GM12891 (cell line): ENCODE results near the gene S100G.

ENCODE experiments used
- DNase-seq: peaks from one replicate; pipeline ENCODE4 v3.0.0; 2011; ENCODE audit warnings: low spot score; ENCODE audit not compliant: insufficient read length
- FAIRE-seq: peaks from 2 replicates; lab custom pipeline; 2011; peaks lifted over from hg19 to GRCh38; lab: Jason Lieb, UNC
- PAX5 ChIP-seq: IDR thresholded peaks from 2 replicates; pipeline ENCODE4 v1.6.1; 2011; ENCODE audit warnings: low read length, moderate library complexity, mild to moderate bottlenecking; ENCODE audit not compliant: insufficient read depth, severe bottlenecking
- POLR2A ChIP-seq: IDR thresholded peaks from 2 replicates; pipeline ENCODE4 v1.6.1; 2011; ENCODE audit warnings: low read depth, low read length, control low read depth
- POLR2AphosphoS5 ChIP-seq: IDR thresholded peaks from 2 replicates; pipeline ENCODE4 v1.6.1; 2011; ENCODE audit warnings: low read depth, low read length, control low read depth
- POU2F2 ChIP-seq: IDR thresholded peaks from 2 replicates; pipeline ENCODE4 v1.6.1; 2011; ENCODE audit warnings: low read depth, mild to moderate bottlenecking, control low read depth, low read length, moderate library complexity
- SPI1 ChIP-seq: IDR thresholded peaks from 2 replicates; pipeline ENCODE4 v1.6.1; 2011; ENCODE audit warnings: low read depth, low read length, control low read depth
- TAF1 ChIP-seq: IDR thresholded peaks from 2 replicates; pipeline ENCODE4 v1.6.1; 2011; ENCODE audit warnings: low read depth, low read length, control low read depth

S100G gene

GRCh38 chrX:16699389-16699788, 49.4 kb downstream of the S100G start:
- DNase-seq (no peak), FAIRE-seq (peak; percentile 9)
- TF ChIP-seq PAX5 (no peak), TAF1 (no peak), SPI1 (no peak), POU2F2 (no peak), POLR2AphosphoS5 (no peak)

- FAIRE-seq: no peak
- DNase-seq: no peak
- TF ChIP-seq SPI1: no peak
These were observed 50.8 kb downstream of the S100G start for GRCh38 chrX:16700734-16701133.

GRCh38 chrX:16702700-16703599, 53.0 kb downstream of the S100G start:
- DNase-seq: no peak
- no peak for FAIRE-seq
- TF ChIP-seq POLR2AphosphoS5: no peak
- no peak for TF ChIP-seq SPI1
- no peak for TF ChIP-seq PAX5
- TF ChIP-seq TAF1: no peak
- TF ChIP-seq POLR2A: no peak
- no peak for TF ChIP-seq POU2F2
